Heart left ventricle (tissue), 16 donors: ENCODE measurements around the gene DMBX1. TPM values are rescaled to one million over a fixed set of nuclear protein-coding genes. Genes with fewer than 3 reads are reported as not detected.

Source experiments
- ATAC-seq, 4 donors: fragments of 200-7000 bp; cut with Tn5 transposase; one replicate each; pipeline ENCODE4 v1.9.1; 2020 to 2022; ENCODE audit warnings: moderate library complexity in 4 of 4, mild to moderate bottlenecking in 3 of 4, moderate number of reproducible peaks in 1 of 4
- DNase-seq, 5 donors: peaks; one replicate each; pipeline ENCODE4 v3.0.0-alpha.2; 2020
- H3K27ac ChIP-seq, 12 donors: fragments of 200-600 bp; sonication (generic) in 4 of 12; one replicate each; pipeline versions ENCODE4 v1.5.0 to v1.8.0; 2016 to 2022; ENCODE audit warnings: mild to moderate bottlenecking in 2 of 12
- H3K27me3 ChIP-seq, 9 donors: fragments of 200-600 bp; sonication (generic) in 2 of 9; one replicate each; pipeline versions ENCODE4 v1.5.1 to v1.8.0; 2016 to 2022; ENCODE audit warnings: mild to moderate bottlenecking in 3 of 9
- H3K36me3 ChIP-seq, 9 donors: fragments of 200-600 bp; sonication (generic) in 2 of 9; one replicate each; pipeline versions ENCODE4 v1.5.0 to v1.8.0; 2018 to 2022; ENCODE audit warnings: mild to moderate bottlenecking in 2 of 9
- H3K4me1 ChIP-seq, 12 donors: fragments of 200-600 bp; sonication (generic) in 4 of 12; one replicate each; pipeline versions ENCODE4 v1.5.0 to v1.8.0; 2016 to 2022; ENCODE audit warnings: mild to moderate bottlenecking in 3 of 12
- H3K4me3 ChIP-seq, 12 donors: fragments of 200-600 bp; sonication (generic) in 4 of 12; one replicate each; pipeline versions ENCODE4 v1.5.0 to v1.8.0; 2017 to 2022; ENCODE audit warnings: mild to moderate bottlenecking in 9 of 12, moderate library complexity in 4 of 12
- H3K9me3 ChIP-seq, 12 donors: fragments of 200-600 bp; sonication (generic) in 4 of 12; one replicate each; pipeline versions ENCODE4 v1.5.0 to v1.8.0; 2016 to 2022; ENCODE audit warnings: mild to moderate bottlenecking in 1 of 12
- CTCF ChIP-seq, 12 donors: fragments of 200-600 bp; sonication (generic) in 4 of 12; IDR thresholded peaks; one replicate each; pipeline versions ENCODE4 v1.5.0 to v1.8.0; 2018 to 2022; ENCODE audit warnings: antibody characterized with exemption in 12 of 12, mild to moderate bottlenecking in 5 of 12
- POLR2A ChIP-seq, 2 donors: fragments of 450-650 bp; IDR thresholded peaks; one replicate each; pipeline ENCODE4 v1.6.1; 2017; ENCODE audit warnings: antibody characterized with exemption in 2 of 2, mild to moderate bottlenecking in 2 of 2, moderate library complexity in 2 of 2
- WGBS, 4 donors: extraction: QIAGEN DNeasy Blood & Tissue Kit in 2 of 4; methylation state at CpG; one replicate each; pipeline versions ENCODE4 v1.1.5 to v1.1.7; 2013 to 2018; 5-methylcytosine and 5-hydroxymethylcytosine counted together
- intact Hi-C, 10 donors: fragments of 100-400 bp; cut with DNase I; formaldehyde crosslinking; loops; one replicate each; pipeline versions ENCODE4 v1.11.1 to v1.14.2; 2022
- polyA plus RNA-seq, 2 donors: library from polyadenylated mRNA; stranded (reverse); fragments of 200-250 nt; gene quantifications; one replicate each; pipeline ENCODE4 v1.2.3, GENCODE V29; 2013
- total RNA-seq, 9 donors: library from RNA; depleted of rRNA in 2 of 9; stranded (reverse); fragments of >200 nt in 2 of 9; fragmentation: NEBNext Ultra II Directional in 3 of 9; extraction: Animal tissue kit (Norgen Biotek cat#: 25700) in 3 of 9; gene quantifications; one replicate each; pipeline versions ENCODE4 v1.1.0 to v1.2.4, GENCODE V29; 2016 to 2023
- donor health status: ischemic (EF 13 %, LVEDD 7.1; RV severe dilation, severe dysfunction).
- donor health status: healthy with polysubstance abuse.
- donor health status: DM: no; HTN: yes; CAD: no.
- donor health status: DM: no; HTN: no; CAD: no.
- donor health status: ischemic (EF 25% LVEDD 6.9; RV normal size, moderate dysfunction).
- donor health status: ischemic (EF 25% LVEDD 5.7; RV mildly dilated, moderate dysfunction).
- donor health status: healthy.
- donor health status: DM: yes; HTN: yes; CAD: no.
- donor health status: ischemic (EF 35%, LVEDD 5.7; RV mildly dilated, moderate dysfunction).
- donor health status: nonischemic (EF 11% LVEDD 7.7; RV severe dilation, severe dysfunction).
- donor health status: DM: yes; HTN: yes; CAD: no.
- donor health status: PGD.
- donor health status: ischemic (EF 29% LVEDD 5.4; RV normal size, mild dysfunction).
- donor health status: nonischemic (EF 23%, LVEDD 6.1; RV moderate dilation, normal function).

DMBX1 gene
- total and polyA plus RNA-seq, 11 donors, result not detected

- peaks cover 6 to 43% (median 18%) of the 10 kb centered on the region in 9 donors for H3K27me3 ChIP-seq
- no peaks in the 10 kb centered on the region for H3K9me3 ChIP-seq
- DNase-seq (peak in 1 of 5 donors; percentile 62), ATAC-seq (peak in 3 of 4 donors; percentile 16 to 30 (median 21))
- 47 to 61% (median 54%) methylated on average over 12 to 15 of the region's 15 CpGs for WGBS, 4 donors
- H3K27ac ChIP-seq, result no peak overlapping the region
- TF ChIP-seq CTCF (IDR thresholded peaks at IDR 0.05) (no peak), POLR2A (IDR thresholded peaks at IDR 0.05) (no peak)
- no peak overlapping the region for H3K4me3 ChIP-seq
- no peaks in the 10 kb centered on the region for H3K36me3 ChIP-seq
- H3K4me1 ChIP-seq, result peaks cover 0 to 16% (median 1%) of the 10 kb centered on the region in 12 donors
- intact Hi-C loops, result loop anchor here in 1 of 10 donors (10.0 kb wide), 1 partner anchor 45 kb away; no protein-coding TSS in a partner anchor
Measured at GRCh38 chr1:46520063-46520911, 30.7 kb downstream of the DMBX1 start.

DNA sequence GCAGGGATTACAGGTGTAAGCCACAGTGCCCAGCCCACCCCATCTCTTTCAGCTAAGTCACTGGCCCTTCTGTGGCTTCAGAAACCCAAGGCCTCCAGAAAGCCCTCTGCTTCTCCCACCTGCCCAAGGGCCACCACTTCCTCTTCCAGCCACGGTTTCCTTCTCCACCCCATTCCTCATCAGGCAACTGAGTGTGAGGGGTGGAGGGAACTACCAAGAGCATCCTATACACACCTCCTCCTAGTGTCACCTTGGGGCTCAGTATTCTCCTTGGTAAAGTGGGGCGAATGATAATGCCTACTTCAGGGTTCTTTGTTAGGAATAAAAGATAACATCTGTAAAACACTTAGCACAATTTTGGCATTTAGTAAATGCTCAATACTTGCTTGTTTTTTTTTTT lies 31.8 kb downstream of the DMBX1 start:
- no peak overlapping the region for H3K4me3 ChIP-seq
- no peak overlapping the region for H3K27ac ChIP-seq
- intact Hi-C loops, result loop anchor here in 1 of 10 donors (10.0 kb wide), 1 partner anchor 47 kb away; no protein-coding TSS in a partner anchor
- ATAC-seq, result no peak
- TF ChIP-seq CTCF (IDR thresholded peaks at IDR 0.05), result no peak
- no peak for TF ChIP-seq POLR2A (IDR thresholded peaks at IDR 0.05)
- peaks cover 6 to 54% (median 18%) of the 10 kb centered on the region in 9 donors for H3K27me3 ChIP-seq
- no peaks in the 10 kb centered on the region for H3K36me3 ChIP-seq
- H3K9me3 ChIP-seq, result no peaks in the 10 kb centered on the region
- 73 to 86% (median 77%) methylated on average over 2 of the region's 2 CpGs for whole genome bisulfite sequencing, 4 donors
- DNase-seq, result peak in 1 of 5 donors; percentile 10
- H3K4me1 ChIP-seq, result peaks cover 0 to 16% (median 1%) of the 10 kb centered on the region in 12 donors

DNA sequence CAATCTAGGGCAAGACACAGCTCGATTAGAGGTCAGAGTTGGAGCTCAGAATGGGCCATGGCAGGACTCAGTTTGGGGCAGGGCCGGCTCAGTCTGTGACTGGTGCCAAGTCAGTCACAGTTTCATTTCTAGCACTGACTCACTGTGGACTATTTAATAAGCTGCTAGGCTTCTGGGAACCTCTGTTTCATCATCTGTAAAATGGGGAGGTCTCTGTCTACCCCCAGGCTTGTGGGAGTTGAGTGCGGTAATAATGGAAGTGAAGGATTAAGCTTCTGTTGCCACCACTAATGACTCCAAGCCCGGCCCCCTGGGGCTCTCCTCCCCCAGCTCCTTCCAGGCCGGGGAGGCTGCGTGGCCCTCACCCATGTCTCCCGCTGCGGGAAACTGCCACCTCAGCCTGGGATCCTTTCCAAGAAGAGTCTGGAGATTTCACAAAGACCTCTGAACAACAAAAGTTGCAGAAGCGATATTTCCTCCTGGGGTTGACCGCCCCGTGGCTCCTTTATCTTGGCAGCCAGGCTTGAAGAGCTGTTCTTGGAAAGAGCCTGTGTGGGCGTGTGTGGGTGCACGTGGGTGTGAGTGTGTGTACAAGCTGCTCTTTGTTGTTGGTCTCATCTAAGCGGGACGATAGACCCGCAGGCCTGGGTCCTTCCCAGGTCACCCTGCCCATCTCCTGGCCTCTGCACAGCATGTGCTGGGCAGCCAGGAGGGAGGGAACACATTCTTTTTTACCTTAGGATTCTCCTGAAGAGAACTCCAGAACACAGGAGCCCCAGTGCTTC lies 32.7 kb downstream of the DMBX1 start:
- Histone ChIP-seq H3K36me3 (no peaks in the 10 kb centered on the region), H3K9me3 (no peaks in the 10 kb centered on the region), H3K4me1 (peaks cover 0 to 16% (median 1%) of the 10 kb centered on the region in 12 donors), H3K27me3 (peaks cover 6 to 56% (median 18%) of the 10 kb centered on the region in 9 donors), H3K27ac (no peak overlapping the region), H3K4me3 (no peak overlapping the region)
- TF ChIP-seq CTCF (IDR thresholded peaks at IDR 0.05) (no peak), POLR2A (IDR thresholded peaks at IDR 0.05) (no peak)
- DNase-seq (peak in 2 of 5 donors; percentile 42 to 43), ATAC-seq (peak; percentile 13 to 60 (median 20))
- 32 to 45% (median 39%) methylated on average over 15 to 16 of the region's 16 CpGs for WGBS, 4 donors
- intact Hi-C loops, result loop anchor here in 1 of 10 donors (10.0 kb wide), 1 partner anchor 48 kb away; no protein-coding TSS in a partner anchor
